ENCODE data around the gene PSAP.
A peak's percentile ranks its signal among the peaks of the same experiment; 100 is the strongest.

Gene PSAP

DNA sequence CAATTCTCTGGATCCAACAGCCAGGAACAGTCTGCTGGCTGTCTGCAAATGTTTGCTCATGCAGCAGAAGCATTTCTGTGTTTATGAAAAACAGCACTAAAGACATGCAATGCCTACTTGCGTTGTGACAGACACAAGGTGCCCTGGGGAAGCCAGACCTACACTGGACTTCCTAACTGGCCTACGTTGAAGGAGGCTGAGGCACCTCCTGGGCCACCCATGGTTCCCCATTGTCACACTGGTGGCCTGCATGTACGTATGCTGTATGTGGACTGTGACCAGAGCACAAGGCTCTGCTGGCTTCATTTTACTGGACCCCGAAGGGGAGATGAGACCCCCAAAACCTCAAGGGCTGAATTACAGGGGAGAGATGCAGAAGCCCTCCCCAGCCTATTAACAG lies 27.7 kb downstream of the PSAP start:
- DNase-seq = no peak

DNA sequence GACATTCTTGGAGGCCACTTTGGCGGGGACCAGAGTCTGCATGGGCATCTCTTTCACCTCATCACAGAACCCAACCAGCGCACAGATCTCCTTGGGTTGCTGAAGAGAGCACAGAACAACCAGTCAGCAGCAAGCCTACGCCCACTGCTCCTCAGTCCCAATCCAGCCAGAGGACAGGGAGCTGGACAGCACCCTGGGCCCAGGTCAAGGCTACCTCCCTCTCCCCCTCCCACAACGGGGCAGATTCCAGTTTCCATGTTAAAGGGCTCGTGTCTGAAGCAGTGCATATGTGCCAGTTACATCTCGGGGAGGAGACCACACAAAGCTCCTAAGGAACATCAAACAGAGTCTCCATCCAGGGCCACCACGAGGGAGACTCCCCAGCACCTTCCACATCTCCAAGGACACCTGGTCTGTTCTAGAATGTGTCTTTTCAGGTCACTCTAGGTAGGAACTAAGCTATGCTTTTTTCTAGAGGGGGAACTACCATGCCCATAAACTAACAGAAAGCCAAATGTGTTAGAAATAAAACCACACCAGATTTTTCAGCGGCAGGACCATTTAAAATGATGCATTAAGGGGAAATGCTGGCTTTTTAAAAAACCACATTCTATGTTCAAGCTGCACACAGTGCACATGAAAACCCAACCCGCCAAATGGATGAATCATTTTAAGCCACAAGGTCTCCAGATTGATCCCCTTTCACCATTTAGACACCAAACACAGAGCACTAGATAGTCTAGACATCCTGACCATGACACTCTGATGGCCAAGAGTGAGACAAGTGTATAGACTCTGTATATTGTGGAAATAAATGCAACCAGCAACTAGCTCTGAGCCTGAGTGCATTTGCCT lies 28.9 kb downstream of the PSAP start:
- peak; percentile 67 for DNase-seq

DNA sequence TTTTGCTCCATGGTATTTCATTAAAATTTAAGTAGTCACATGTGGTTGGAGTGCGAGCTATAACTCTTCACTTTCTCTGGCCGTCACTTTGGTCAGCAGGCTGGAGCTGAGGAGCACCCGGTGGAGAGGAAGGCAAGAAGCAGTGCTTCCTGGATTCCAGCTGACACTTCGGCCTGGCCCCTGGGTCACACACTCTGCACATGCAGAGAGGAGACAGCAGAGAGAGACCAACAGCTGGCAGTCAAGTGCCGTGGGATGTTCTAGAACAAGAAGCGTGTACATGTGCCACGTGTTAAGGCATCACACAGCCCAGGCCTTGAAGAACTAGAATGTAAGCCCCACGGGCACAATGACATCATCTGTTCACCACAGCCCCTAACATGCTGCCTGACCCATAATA lies 30.1 kb downstream of the PSAP start:
- DNase-seq = no peak

DNA sequence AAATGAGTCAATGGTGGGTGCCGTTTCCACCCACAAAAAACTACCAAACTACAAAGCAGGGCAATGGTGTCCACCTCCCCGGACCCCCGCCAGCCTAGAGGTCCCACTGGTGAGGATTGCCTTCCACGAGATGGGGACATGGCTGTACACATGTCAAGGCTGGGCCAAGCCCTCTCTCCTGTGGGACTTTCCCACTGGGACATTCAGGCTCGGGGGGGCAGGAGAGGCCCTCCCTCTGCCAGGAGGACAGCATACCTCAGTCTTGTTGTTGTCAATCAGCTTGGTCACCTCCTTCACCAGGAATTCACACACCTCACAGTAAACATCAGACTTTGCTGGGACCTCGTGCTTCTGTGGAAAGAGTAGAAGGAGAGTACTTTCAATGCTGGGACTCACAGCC lies 31.1 kb downstream of the PSAP start:
- no peak for DNase-seq

DNA sequence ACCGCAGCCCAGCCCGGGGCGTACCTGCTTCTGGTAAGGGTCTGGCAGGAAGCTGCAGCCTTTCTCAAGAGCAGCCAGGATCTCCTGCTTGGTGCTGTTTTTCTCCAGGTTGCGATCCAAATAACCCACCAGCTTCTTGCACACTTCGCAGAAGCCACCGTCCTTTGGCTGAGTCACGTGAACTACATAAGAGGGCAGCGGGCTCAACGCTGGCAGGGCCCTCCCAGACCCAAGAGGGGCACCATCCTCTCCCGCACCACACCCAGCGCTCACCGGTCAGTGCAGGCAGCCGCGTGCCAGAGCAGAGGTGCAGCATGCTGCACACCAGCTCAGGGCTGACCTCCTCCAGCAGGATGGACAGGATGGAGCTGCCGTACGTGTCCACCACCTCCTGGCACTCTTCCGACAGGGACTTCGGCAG lies 31.6 kb downstream of the PSAP start:
- DNase-seq = no peak

DNA sequence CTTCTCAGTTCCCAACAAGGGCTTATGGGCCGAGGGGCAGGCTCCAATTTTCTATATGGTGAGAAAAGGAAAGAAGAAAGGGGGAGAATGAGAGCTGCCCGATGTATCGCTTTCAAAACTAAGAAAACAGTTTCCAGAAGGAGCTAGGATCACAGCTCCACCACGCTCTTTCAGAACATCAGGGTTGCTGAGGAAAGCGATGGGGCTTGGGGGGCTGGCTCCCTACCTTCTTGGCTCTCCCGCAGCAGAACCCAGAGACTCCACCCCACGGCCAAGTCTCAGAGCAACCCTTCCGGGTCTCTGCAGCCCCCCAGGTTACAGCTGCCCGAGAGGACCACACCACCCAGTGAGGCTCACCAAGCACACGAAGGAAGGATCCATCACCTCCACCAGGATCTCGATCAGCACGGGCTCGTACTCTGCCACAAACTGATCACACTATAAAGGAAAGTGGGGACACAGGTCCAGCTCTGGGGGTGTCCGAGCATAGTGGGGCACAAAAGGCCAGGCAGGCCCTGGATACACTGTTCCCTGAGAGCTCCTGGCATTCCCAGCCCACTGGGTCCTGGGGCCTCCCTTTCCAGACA lies 32.3 kb downstream of the PSAP start:
- no peak for DNase-seq

DNA sequence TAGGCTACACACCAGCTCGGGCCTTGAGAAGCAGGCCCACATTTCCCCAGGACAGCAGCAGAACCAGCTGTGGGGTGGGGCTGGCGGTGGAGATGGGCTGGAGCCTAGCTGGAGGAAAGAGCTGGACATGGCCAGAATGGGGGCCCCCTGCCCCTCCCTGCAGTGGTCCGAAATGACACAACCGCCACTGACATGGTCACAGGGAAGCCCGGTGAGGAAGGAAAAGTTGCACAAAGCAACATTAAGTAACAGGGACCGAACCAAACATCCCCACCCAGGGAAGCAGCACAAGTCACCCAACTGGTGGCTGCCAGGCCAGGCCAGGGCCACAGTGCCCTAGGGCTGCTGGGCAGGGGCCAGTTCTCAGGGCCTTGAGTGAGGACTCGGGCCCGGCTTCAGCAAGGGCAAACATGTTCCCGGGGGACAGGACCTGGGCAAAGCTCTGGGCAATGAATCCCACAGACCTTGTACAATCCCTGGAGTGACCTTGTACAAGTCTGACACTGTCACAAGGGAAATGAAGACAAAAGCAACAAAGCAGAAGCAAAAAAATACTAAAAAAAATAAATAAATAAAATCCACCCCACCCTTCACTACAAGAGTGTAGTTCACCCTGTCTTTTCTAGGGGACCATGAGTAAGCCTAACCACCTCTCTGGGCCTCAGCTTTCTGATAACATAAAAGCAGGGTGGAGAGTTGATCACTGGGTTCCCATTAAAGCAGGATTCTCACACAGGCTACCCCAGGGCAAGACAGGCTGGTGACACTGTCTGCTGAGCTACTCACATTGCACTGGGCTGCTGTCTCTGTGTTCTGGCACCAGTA lies 33.0 kb downstream of the PSAP start:
- DNase-seq = no peak

DNA sequence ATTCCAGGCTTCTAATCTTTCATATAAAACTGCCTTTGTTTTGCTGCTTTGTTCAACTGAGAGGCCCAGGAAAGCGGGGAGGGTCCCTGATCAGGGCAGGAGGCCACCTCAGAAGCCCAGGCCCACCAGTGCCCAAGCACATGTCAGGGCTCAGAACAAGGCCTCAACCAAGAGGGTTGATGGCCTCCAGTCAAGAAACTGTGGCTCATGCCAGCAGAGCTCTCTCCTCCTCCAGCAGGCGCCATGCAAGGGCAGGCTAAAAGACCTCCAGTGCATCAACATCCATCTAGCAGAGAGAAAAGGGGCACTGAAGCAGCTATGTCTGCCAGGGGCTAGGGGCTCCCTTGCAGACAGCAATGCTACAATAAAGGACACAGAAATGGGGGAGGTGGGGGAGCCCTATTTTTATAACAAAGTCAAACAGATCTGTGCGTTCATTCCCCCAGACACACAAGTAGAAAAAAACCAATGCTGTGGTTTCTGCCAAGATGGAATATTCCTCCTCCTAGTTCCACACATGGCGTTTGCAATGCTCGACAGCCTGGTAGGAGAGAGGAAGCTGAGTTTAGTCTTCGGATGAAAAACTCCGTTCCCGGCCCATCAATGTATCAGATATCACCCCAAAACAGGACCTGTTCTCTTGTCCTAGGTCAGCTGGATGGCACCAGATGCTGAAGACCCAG lies 34.0 kb downstream of the PSAP start:
- DNase-seq = no peak

DNA sequence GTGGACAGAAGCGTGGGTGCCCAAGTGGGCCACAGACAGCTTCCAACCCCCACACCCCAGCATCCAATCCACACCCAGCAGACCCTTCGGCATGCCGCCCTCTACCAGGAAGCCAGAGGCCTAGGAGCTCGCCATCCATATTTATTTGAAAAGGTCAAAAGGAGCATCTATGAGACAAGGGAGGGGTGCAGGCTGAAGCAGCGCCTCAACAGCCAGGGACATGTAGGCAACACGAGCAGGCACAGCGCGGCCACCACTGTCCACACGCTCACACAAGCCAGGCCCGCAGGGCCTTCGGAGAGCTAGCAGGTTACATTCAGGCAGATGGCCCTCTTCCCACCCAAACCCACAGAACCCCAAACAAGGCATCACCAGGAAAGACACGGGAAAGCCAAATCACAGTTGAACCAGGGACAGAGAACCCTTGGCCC lies 34.6 kb downstream of the PSAP start:
- DNase-seq = no peak

DNA sequence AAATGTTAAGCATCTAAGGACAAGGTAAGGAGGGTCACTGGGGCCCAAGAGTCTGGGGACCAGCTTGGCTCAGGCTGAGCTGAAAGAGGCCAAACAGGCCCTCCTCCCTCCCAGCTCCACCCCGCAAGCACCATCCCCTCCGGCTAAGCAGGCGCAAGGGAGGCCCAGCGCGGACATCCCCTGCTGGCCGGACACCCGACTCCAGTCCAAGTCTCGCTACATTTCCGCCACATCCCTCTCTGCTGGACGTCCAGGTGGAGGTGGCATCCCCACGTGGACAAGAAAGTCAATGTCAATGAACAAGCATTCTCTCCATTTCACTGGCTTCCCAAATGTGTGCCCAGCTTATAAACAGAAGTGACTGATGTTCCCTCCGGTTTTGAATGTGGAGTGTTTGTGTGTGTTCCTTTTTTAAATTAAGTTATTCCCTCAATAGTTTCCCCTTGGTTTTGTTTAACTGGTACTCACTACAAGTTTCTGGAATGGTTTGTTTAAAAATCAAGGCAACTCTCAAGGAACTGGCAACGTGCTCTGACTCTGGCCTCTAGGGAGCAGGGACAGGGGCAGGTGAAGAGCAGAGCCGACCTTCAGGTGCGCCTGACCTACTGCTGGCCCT lies 35.4 kb downstream of the PSAP start:
- no peak for DNase-seq

GRCh38 chr10:71814922-71815411 lies 36.1 kb downstream of the PSAP start:
- no peak for DNase-seq

DNA sequence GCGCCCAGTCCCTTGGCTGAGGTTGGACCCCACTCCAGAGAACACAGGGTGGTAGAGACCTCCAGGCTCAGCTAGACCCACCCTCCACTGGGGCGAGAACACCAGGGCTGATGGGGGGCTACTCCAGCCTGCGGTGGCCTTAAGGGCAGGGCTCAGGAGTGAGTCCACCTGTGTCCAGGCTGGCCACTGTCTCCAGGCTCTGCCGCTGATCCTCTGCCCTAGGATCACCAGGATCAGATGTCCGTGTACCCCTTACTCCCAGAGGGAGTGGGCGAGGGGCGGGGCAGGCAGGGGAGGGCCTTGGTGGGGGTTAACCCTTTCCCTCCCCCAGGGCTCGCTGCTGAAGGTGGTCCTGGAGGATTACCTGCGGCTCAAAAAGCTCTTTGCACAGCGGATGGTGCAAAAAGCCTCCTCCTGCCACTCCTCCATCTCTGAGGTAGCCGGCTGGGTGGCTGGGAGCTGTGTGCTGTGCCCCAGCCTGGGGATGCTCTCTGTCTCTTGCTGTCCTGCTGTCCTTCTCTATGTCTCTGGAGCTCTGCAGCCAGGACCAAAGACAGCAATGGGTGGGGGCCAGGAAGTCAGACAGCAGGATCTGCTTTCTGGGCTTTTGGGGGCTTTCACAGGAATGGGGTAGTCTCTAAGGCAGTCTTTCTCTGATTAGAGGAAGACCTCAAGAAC lies 38.0 kb downstream of the PSAP start:
- DNase-seq = no peak

DNA sequence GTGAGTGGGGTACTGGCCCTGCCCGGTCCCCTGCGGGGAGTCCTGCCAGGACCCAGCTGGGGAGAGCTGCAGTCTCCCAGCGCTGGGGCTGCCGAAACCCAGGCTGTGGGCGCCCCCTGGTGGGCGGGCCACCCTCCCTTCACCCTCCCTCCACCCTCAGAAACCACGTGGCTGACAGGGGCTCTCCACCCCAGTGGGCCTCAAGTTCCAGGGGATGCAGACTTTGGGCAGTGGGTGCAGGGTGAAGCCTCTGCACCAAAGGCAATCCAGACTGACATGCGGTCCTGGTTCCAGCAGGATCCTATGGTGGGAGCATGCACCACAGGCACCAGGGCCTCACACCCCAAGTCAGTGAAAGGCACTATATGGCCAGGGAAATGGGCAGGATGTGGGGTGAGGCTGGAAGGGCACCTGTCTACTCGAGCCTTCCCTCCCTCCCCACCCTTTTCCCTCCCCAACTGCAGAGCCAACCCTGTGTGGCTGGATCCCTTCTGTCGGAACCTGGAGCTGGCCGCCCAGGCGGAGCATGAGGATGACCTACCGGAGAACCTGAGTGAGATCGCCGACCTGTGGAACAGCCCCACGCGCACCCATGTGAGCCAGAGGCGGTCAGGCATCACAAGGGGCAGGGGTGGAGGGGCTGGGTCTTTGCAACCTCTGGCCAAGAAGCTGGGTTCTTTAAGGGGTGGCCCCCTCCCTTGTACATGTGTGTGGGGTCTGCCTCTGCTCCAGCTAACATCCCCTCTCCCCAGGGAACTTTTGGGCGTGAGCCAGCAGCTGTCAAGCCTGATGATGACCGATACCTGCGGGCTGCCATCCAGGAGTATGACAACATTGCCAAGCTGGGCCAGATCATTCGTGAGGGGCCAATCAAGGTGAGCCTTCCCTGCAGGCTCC lies 38.8 kb downstream of the PSAP start:
- peak; percentile 32 for DNase-seq

DNA sequence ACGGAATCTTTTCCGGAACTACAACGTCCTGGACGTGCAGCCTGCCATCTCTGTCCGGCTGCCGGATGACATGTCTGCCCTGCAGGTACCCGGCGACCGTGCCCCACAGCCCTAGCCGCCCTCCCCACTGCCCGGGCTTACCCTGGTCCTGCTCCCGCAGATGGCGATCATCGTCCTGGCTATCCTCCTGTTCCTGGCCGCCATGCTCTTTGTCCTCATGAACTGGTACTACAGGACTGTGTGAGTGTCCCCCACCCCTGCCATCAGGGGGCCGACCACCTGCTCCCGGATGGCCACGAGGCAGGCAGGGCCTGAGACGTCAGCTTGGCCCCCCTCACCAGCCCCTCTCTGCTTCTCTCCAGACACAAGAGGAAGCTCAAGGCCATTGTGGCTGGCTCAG lies 39.7 kb downstream of the PSAP start:
- DNase-seq = no peak

GRCh38 chr10:71810048-71810750 lies 40.9 kb downstream of the PSAP start:
- no peak for DNase-seq

DNA sequence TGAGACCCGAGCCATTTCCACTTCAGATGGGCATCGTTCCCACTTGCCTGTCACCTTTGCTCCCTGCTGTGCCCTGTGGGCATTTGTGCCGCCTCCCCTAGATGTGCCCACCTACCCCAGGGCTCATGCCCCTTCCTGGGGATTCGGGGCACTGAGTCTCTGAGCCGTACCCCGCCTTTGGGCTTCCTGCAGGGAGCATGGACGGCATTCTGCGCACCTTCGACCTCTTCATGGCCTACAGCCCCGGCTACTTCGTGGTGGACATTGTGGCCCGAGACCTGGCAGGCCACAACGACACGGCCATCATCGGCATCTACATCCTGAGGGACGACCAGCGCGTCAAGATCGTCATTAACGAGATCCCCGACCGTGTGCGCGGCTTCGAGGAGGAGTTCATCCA lies 41.4 kb downstream of the PSAP start:
- no peak for DNase-seq

GRCh38 chr10:71807557-71808510 lies 43.2 kb downstream of the PSAP start:
- DNase-seq = no peak

GRCh38 chr10:71806704-71807556 lies 44.1 kb downstream of the PSAP start:
- no peak for DNase-seq
